Astrocyte (in vitro differentiated cells and primary cell): ENCODE data around the gene ZNF560. TPM values are rescaled to one million over a fixed set of nuclear protein-coding genes. Genes with fewer than 3 reads are reported as not detected.
A peak's percentile ranks its signal among the peaks of the same experiment; 100 is the strongest.

ENCODE experiments used
- DNase-seq: peaks from one replicate; pipeline ENCODE4 v3.0.0-alpha.2; 2010; ENCODE audit warnings: low read depth
- FAIRE-seq: peaks from 2 replicates; lab custom pipeline; 2011; peaks lifted over from hg19 to GRCh38; lab: Jason Lieb, UNC
- H2AFZ ChIP-seq: 2 replicates; pipeline ENCODE4 v1.6.0; 2012; ENCODE audit warnings: low read depth, low read length, inconsistent platforms
- H3K27ac ChIP-seq: 2 replicates; pipeline ENCODE4 v1.5.1; 2011; ENCODE audit warnings: low read depth, low read length, inconsistent platforms
- H3K27me3 ChIP-seq: 2 replicates; pipeline ENCODE4 v1.6.0; 2011; ENCODE audit warnings: low read length, inconsistent platforms; ENCODE audit not compliant: insufficient read depth
- H3K36me3 ChIP-seq: 2 replicates; pipeline ENCODE4 v1.5.1; 2011; ENCODE audit warnings: low read length, inconsistent platforms; ENCODE audit not compliant: insufficient read depth
- H3K4me1 ChIP-seq: 2 replicates; pipeline ENCODE4 v1.5.1; 2011; ENCODE audit warnings: low read length, inconsistent platforms; ENCODE audit not compliant: insufficient read depth
- H3K4me2 ChIP-seq: 2 replicates; pipeline ENCODE4 v1.6.0; 2012; ENCODE audit warnings: low read length, inconsistent platforms
- H3K4me3 ChIP-seq: 2 replicates; pipeline ENCODE4 v1.5.1; 2011; ENCODE audit warnings: low read depth, mild to moderate bottlenecking, low read length, inconsistent platforms; ENCODE audit not compliant: insufficient read depth
- H3K79me2 ChIP-seq: 2 replicates; pipeline ENCODE4 v1.6.0; 2012; ENCODE audit warnings: mild to moderate bottlenecking, low read length, inconsistent platforms; ENCODE audit not compliant: insufficient read depth
- H3K9ac ChIP-seq: 2 replicates; pipeline ENCODE4 v1.6.0; 2012; ENCODE audit warnings: mild to moderate bottlenecking, low read length, inconsistent platforms
- H3K9me3 ChIP-seq: 2 replicates; pipeline ENCODE4 v1.5.1; 2012; ENCODE audit warnings: low read depth, mild to moderate bottlenecking, low read length, inconsistent platforms; ENCODE audit not compliant: insufficient read depth
- H4K20me1 ChIP-seq: 2 replicates; pipeline ENCODE4 v1.6.0; 2012; ENCODE audit warnings: low read length, inconsistent platforms; ENCODE audit not compliant: insufficient read depth
- H3K27ac Mint-ChIP-seq: one replicate; pipeline ENCODE4 v1.8.0; 2021; ENCODE audit warnings: mild to moderate bottlenecking, mixed read lengths; ENCODE audit not compliant: unreplicated experiment
- H3K27me3 Mint-ChIP-seq: one replicate; pipeline ENCODE4 v1.8.0; 2021; ENCODE audit warnings: low read depth, mixed read lengths; ENCODE audit not compliant: unreplicated experiment
- H3K36me3 Mint-ChIP-seq: one replicate; pipeline ENCODE4 v1.8.0; 2021; ENCODE audit warnings: low read depth, mixed read lengths; ENCODE audit not compliant: unreplicated experiment
- H3K4me1 Mint-ChIP-seq: one replicate; pipeline ENCODE4 v1.8.0; 2021; ENCODE audit warnings: low read depth, mixed read lengths; ENCODE audit not compliant: unreplicated experiment
- H3K4me3 Mint-ChIP-seq: one replicate; pipeline ENCODE4 v1.8.0; 2021; ENCODE audit warnings: mild to moderate bottlenecking, moderate library complexity, mixed read lengths; ENCODE audit not compliant: unreplicated experiment
- H3K9me3 Mint-ChIP-seq: one replicate; pipeline ENCODE4 v1.8.0; 2021; ENCODE audit warnings: mild to moderate bottlenecking, mixed read lengths; ENCODE audit not compliant: unreplicated experiment
- EZH2 ChIP-seq: IDR thresholded peaks from 2 replicates; pipeline ENCODE4 v1.6.1; 2012; ENCODE audit warnings: mild to moderate bottlenecking, low read length, inconsistent platforms; ENCODE audit not compliant: insufficient read depth
- total RNA-seq: library from RNA; stranded (reverse); gene quantifications from 2 replicates; pipeline ENCODE4 v1.2.1, GENCODE V29; 2021
- TF ChIP-seq, protein P1 (sequence below): IDR thresholded peaks from 2 replicates; pipeline ENCODE4 v1.5.1; 2011; ENCODE audit warnings: low read depth, mild to moderate bottlenecking, inconsistent platforms, low read length, moderate library complexity; ENCODE audit not compliant: insufficient read depth

ZNF560 gene
- total RNA-seq, 1 donor from 2014 or later: not detected

DNA sequence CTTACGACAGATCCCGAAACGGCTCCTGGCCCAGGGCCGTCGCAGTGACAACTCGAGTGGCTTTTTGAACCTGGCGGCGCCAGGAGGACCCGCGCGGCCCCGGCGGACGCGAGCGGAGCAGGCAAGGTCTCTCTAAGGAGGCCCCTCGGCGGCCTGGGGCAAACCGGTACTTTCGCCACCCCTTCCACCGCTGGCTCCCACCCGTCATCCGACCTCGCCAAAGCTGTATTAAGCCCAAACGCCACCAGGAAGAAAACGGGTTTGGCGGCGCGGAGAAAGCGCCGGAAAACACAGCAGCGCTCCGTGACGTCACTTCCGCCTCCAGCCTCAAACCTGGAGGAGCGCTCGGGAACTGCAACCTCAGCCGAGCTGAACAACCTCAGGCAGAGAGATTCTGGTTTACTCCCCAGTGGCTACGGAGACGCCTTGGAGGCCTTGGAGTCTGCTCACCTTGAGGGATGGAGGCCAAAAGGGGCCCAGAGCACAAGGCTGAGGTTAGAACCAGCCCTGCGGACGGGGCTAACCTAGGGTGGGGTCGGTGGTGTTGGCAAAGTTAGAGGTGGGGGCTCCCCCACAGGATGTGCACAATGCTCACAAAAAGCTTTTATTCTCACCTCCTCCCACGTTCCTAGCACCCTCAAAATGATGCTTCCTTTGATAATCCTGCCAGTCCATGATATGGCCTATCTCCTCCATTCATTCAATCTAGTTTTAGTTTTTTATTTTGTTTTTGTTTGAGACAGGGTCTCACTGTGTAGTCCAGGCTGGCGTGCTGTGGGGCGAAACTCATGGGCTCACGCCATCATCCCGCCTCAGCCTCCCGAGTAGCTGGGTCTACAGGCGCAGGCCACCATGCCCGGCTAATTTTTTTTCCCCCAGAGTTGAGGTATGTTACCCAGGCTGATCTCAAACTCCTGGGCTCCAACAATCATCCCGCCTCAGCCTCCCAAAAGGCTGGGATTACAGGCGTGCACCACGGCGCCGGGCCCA, 62.8 kb downstream of the ZNF560 start, which contains the start of gene ZNF266:
Gene ZNF266 (minus strand): TSS at position 295 of the 990 bp plus-strand sequence. CDS start 15,484 bp downstream, outside the sequence.
- H3K4me3 ChIP-seq: peak within 1 kb of the TSS; percentile 78
- peak within 1 kb of the TSS; percentile 97 for H3K27ac Mint-ChIP-seq
- no peaks in the 10 kb centered on the region for H3K27me3 Mint-ChIP-seq
- H3K4me3 Mint-ChIP-seq: peak within 1 kb of the TSS; percentile 92
- H3K27me3 ChIP-seq: no peaks in the 10 kb centered on the region
- DNase-seq (peak; percentile 84), FAIRE-seq (no peak)
- peaks cover 18% of the 10 kb centered on the region for H3K36me3 Mint-ChIP-seq
- H3K9me3 Mint-ChIP-seq: peaks cover 3% of the 10 kb centered on the region
- peak within 1 kb of the TSS; percentile 72 for H3K27ac ChIP-seq
- peak within 1 kb of the TSS; percentile 88 for H3K4me2 ChIP-seq
- H3K4me1 ChIP-seq: no peaks in the 10 kb centered on the region
- H3K9ac ChIP-seq: peak within 1 kb of the TSS; percentile 88
- H2AFZ ChIP-seq: peak within 1 kb of the TSS; percentile 96
- peaks cover 2% of the 10 kb centered on the region for H3K36me3 ChIP-seq
- no peaks in the 10 kb centered on the region for H3K9me3 ChIP-seq
- no peaks in the 10 kb centered on the region for H4K20me1 ChIP-seq
- H3K4me1 Mint-ChIP-seq: peaks cover 6% of the 10 kb centered on the region
- peaks cover 19% of the 10 kb centered on the region for H3K79me2 ChIP-seq
- TF ChIP-seq, protein P1, sequence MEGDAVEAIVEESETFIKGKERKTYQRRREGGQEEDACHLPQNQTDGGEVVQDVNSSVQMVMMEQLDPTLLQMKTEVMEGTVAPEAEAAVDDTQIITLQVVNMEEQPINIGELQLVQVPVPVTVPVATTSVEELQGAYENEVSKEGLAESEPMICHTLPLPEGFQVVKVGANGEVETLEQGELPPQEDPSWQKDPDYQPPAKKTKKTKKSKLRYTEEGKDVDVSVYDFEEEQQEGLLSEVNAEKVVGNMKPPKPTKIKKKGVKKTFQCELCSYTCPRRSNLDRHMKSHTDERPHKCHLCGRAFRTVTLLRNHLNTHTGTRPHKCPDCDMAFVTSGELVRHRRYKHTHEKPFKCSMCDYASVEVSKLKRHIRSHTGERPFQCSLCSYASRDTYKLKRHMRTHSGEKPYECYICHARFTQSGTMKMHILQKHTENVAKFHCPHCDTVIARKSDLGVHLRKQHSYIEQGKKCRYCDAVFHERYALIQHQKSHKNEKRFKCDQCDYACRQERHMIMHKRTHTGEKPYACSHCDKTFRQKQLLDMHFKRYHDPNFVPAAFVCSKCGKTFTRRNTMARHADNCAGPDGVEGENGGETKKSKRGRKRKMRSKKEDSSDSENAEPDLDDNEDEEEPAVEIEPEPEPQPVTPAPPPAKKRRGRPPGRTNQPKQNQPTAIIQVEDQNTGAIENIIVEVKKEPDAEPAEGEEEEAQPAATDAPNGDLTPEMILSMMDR: peak; percentile 51
- TF ChIP-seq EZH2: no peak

DNA sequence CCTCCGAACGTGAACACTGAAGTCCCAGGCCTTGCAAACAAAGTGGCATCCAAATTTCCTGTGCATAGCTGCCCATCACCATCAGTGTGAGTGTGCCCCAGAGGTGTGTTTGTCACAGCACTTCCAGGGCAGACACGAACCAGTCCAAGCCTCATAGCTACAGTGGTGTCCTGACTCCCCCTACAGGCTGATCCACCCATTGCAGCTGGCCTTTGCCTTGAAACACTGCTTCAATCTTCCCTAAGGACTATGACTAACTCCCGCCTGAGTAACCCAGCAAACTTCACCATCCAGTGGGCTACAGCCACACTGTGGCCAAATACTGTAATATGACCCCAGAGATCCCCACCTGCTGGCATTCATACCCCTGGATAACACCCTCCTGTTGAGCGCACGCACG, 66.9 kb downstream of the ZNF560 start:
- TF ChIP-seq EZH2: no peak
- TF ChIP-seq, protein P1: no peak
- Mint-ChIP-seq H3K4me1 (peaks cover 6% of the 10 kb centered on the region), H3K27ac (no peak overlapping the region), H3K9me3 (peaks cover 3% of the 10 kb centered on the region), H3K27me3 (no peaks in the 10 kb centered on the region), H3K4me3 (no peak overlapping the region), H3K36me3 (peaks cover 30% of the 10 kb centered on the region)
- DNase-seq: no peak
- Histone ChIP-seq H3K4me3 (no peak overlapping the region), H3K36me3 (peaks cover 5% of the 10 kb centered on the region), H3K27ac (no peak overlapping the region), H3K9ac (no peak overlapping the region), H3K4me2 (no peak overlapping the region), H3K9me3 (peaks cover 3% of the 10 kb centered on the region), H3K27me3 (no peaks in the 10 kb centered on the region), H2AFZ (no peak overlapping the region), H4K20me1 (no peaks in the 10 kb centered on the region), H3K79me2 (peaks cover 19% of the 10 kb centered on the region), H3K4me1 (no peaks in the 10 kb centered on the region)
- no peak for FAIRE-seq
